ENCODE measurements around the gene WDR62. TPM values are rescaled to one million over a fixed set of nuclear protein-coding genes. Genes with fewer than 3 reads are reported as not detected.

WDR62 gene
- total RNA-seq, 1 donor from 2014 or later, result 0.26 TPM

DNA sequence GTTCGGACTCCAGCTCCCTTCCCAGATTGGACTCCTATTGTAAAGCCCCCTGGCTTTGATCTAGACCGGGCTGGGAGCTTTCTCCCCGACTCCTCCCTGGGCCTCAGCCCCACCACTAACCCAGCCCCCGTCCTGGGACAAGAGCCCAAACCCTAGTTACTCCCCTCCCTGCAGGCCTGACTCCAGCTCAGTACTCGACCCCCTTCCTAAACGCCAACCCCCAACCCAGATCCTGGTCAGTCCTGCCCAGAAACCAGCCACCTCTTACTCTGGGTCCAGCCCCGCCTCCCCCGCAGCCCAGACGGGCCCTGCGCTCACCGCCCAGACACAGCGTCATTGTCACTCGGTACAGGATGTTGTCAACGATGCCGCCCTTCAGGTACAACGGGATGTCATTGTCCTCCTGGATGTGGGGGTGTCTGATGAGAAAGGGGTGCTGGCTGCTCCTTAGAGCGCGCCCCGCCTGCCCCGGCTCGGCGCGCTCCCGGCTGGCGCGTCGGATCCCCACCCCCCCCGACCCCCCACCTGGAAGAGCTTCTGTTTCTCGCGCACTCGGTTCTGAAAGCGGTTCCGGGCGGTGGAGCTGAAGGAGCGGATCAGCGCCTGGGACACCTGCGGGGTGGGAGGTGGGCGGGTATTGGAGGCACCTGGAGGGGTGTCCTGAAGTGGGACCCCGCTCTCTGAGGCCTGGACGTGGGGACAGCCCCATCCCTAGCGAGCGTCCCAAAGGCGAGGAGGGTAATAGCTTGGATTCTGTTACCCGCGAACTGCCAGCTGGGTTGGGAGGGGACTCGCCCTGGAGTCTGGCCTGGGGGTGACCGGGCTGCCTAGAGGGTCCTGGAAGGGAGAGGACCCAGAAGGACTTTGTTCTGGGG lies 96.7 kb downstream of the WDR62 start:
- no peak for FAIRE-seq
- Histone ChIP-seq H3K4me3 (ENCODE audit: low read depth, low read length) (no peak overlapping the region), H3K36me3 (ENCODE audit: control insufficient read depth, insufficient read depth, low read length) (peaks cover 23% of the 10 kb centered on the region)

DNA sequence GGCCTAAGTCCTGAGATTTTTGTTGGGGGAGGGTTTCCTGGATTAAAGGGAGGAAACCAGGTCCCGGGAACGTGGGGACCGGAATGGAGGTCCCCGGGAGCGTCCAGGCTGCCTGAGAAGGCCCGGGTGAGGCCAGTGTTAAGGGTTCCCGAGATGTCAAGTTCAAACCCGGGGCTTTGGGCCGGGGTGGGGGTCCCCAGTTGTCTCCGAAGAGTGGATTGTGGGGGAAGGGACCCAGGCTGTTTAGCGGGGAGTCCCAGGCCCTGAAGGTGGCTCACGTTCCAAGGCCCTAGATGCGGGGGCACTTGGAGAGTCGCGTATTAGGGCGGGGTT lies 97.3 kb downstream of the WDR62 start:
- FAIRE-seq, result no peak

More for the DNA sequence above, 96.7 kb downstream of the WDR62 start:
- H3K27me3 ChIP-seq (ENCODE audit: control insufficient read depth, insufficient read depth, low read length), result no peaks in the 10 kb centered on the region
- TF ChIP-seq, protein P1, sequence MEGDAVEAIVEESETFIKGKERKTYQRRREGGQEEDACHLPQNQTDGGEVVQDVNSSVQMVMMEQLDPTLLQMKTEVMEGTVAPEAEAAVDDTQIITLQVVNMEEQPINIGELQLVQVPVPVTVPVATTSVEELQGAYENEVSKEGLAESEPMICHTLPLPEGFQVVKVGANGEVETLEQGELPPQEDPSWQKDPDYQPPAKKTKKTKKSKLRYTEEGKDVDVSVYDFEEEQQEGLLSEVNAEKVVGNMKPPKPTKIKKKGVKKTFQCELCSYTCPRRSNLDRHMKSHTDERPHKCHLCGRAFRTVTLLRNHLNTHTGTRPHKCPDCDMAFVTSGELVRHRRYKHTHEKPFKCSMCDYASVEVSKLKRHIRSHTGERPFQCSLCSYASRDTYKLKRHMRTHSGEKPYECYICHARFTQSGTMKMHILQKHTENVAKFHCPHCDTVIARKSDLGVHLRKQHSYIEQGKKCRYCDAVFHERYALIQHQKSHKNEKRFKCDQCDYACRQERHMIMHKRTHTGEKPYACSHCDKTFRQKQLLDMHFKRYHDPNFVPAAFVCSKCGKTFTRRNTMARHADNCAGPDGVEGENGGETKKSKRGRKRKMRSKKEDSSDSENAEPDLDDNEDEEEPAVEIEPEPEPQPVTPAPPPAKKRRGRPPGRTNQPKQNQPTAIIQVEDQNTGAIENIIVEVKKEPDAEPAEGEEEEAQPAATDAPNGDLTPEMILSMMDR (IDR thresholded peaks at IDR 0.05; ENCODE audit: insufficient read depth, low read length, severe bottlenecking), result no peak
- no peak for DNase-seq (ENCODE audit: low read depth)

DNA sequence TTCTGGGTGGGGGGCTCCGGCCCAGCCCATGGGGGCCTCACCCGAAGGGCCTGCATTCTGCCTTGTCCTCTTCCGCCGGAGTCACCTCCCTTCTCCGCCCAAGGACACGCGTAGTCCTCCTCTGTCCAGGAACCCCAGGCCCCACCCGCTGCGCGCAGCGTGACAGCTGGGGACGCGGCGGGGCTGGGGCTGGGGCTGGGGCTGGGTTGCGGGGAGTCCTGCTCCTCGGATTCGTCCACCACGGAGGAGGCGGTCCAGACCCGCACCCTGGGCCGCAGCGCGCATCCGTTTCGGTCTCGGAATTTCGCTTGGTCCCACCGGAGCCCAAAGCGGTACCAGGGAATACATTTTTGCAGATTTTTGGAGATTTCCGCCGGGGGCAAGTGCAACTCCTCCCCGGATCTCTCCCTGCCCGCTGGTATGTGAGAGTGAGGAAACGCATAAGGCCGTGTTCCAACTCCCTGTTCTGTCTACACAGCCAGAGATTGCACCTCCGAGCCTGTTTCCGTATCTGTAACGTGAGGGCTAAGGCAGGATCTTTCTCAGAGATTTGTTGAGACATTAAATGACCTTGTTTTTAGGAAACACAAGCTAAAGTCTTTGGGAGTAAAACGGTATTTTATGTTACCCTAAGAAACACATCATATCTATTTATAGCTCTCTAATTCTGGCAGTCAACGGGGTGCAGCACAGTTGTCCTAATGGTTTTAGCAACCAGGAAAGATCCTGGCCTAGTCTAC lies 97.8 kb downstream of the WDR62 start, which contains the start of gene COX7A1:
Gene COX7A1, minus strand, starts transcription at position 96 of the 740 bp plus-strand sequence. Its CDS starts 40 bp downstream, at position 56.
- no peak within 1 kb of the TSS for H3K4me3 ChIP-seq (ENCODE audit: low read depth, low read length)
- H3K36me3 ChIP-seq (ENCODE audit: control insufficient read depth, insufficient read depth, low read length), result peaks cover 16% of the 10 kb centered on the region
- TF ChIP-seq, protein P1 (IDR thresholded peaks at IDR 0.05; ENCODE audit: insufficient read depth, low read length, severe bottlenecking), result no peak
- FAIRE-seq, result no peak
- no peaks in the 10 kb centered on the region for H3K27me3 ChIP-seq (ENCODE audit: control insufficient read depth, insufficient read depth, low read length)
- DNase-seq (ENCODE audit: low read depth), result no peak

More for the DNA sequence above, 97.3 kb downstream of the WDR62 start:
- H3K27me3 ChIP-seq (ENCODE audit: control insufficient read depth, insufficient read depth, low read length), result no peaks in the 10 kb centered on the region
- no peak overlapping the region for H3K4me3 ChIP-seq (ENCODE audit: low read depth, low read length)
- peaks cover 19% of the 10 kb centered on the region for H3K36me3 ChIP-seq (ENCODE audit: control insufficient read depth, insufficient read depth, low read length)
- no peak for DNase-seq (ENCODE audit: low read depth)
- TF ChIP-seq, protein P1 (IDR thresholded peaks at IDR 0.05; ENCODE audit: insufficient read depth, low read length, severe bottlenecking), result no peak

DNA sequence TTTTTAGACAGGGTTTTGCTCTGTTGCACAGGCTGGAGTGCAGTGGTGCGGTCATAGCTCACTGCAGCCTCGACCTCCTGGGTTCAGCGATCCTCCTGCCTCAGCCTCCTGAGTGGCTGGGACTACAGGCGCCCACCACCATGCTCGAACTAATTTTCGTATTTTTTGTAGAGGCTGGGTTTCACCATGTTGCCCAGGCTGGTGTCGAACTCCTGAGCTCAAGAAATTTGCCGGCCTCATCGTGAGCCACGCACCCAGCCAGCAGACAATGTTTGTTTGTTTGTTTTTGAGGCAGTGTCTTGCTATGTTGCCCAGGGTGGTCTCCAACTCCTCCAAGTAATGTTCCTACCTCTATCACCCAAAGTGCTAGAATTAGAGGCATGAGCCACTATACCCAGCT lies 98.4 kb downstream of the WDR62 start:
- TF ChIP-seq, protein P1 (IDR thresholded peaks at IDR 0.05; ENCODE audit: insufficient read depth, low read length, severe bottlenecking), result no peak
- no peak for FAIRE-seq
- Histone ChIP-seq H3K27me3 (ENCODE audit: control insufficient read depth, insufficient read depth, low read length) (no peaks in the 10 kb centered on the region), H3K4me3 (ENCODE audit: low read depth, low read length) (no peak overlapping the region), H3K36me3 (ENCODE audit: control insufficient read depth, insufficient read depth, low read length) (peaks cover 15% of the 10 kb centered on the region)
- DNase-seq (ENCODE audit: low read depth), result no peak

Other genes starting within 250 kb of the WDR62 start
- gene PRODH2, start 242.1 kb upstream of the WDR62 start, total RNA-seq, result not detected in 2 replicates
- gene NPHS1, start 202.4 kb upstream of the WDR62 start, total RNA-seq, result not detected in 2 replicates
- gene KIRREL2, start 198.0 kb upstream of the WDR62 start, total RNA-seq, result not detected in 2 replicates
- gene APLP1, start 186.3 kb upstream of the WDR62 start, total RNA-seq, result 0.26 and 0.51 TPM in 2 replicates
- gene NFKBID, start 154.4 kb upstream of the WDR62 start, total RNA-seq, result 1.6 and 1.7 TPM in 2 replicates
- 1.3 TPM in 1 of 2 replicates, not detected in the other for gene HCST, start 152.4 kb upstream of the WDR62 start, total RNA-seq
- not detected in 2 replicates for gene TYROBP, start 146.6 kb upstream of the WDR62 start, total RNA-seq
- gene LRFN3, start 118.5 kb upstream of the WDR62 start, total RNA-seq, result 0.79 and 1.3 TPM in 2 replicates
- gene SDHAF1, start 59.7 kb upstream of the WDR62 start, total RNA-seq, result 17.5 and 25.3 TPM in 2 replicates
- gene SYNE4, start 46.1 kb upstream of the WDR62 start, total RNA-seq, result 3.4 and 3.6 TPM in 2 replicates
- 14.2 and 16.6 TPM in 2 replicates for gene ALKBH6, start 40.7 kb upstream of the WDR62 start, total RNA-seq
- under 0.01 and 0.13 TPM in 2 replicates for gene CLIP3, start 22.0 kb upstream of the WDR62 start, total RNA-seq
- gene THAP8, start 612 bp upstream of the WDR62 start, total RNA-seq, result 2.0 and 2.1 TPM in 2 replicates
- gene OVOL3, start 56.2 kb downstream of the WDR62 start, total RNA-seq, result not detected in 2 replicates
- 68.2 and 107 TPM in 2 replicates for gene POLR2I, start 60.0 kb downstream of the WDR62 start, total RNA-seq
- 132 and 152 TPM in 2 replicates for gene TBCB, start 60.6 kb downstream of the WDR62 start, total RNA-seq
- 240 and 418 TPM in 2 replicates for gene CAPNS1, start 85.2 kb downstream of the WDR62 start, total RNA-seq
- 0.64 and 1.6 TPM in 2 replicates for gene COX7A1, start 97.5 kb downstream of the WDR62 start, total RNA-seq
- 6.1 and 8.2 TPM in 2 replicates for gene ZNF565, start 159.8 kb downstream of the WDR62 start, total RNA-seq
- gene ZNF146, start 160.2 kb downstream of the WDR62 start, total RNA-seq, result 139 and 161 TPM in 2 replicates

Data from bronchial epithelial cell (primary cell).